Heart right ventricle (tissue), 16 donors: ENCODE results near the gene NOX3. TPM values are rescaled to one million over a fixed set of nuclear protein-coding genes. Genes with fewer than 3 reads are reported as not detected.

ENCODE experiments used
- ATAC-seq, 8 donors: fragments of 200-7000 bp; cut with Tn5 transposase; one replicate each; pipeline ENCODE4 v1.9.1; 2020; ENCODE audit warnings: mild to moderate bottlenecking in 8 of 8, moderate library complexity in 8 of 8, moderate number of reproducible peaks in 1 of 8
- DNase-seq, 2 donors: peaks; one replicate each; pipeline ENCODE4 v3.0.0-alpha.2; 2020
- H3K27ac ChIP-seq, 10 donors: fragments of 200-600 bp; sonication (generic) in 2 of 10; one replicate each; pipeline versions ENCODE4 v1.5.0 to v1.8.0; 2020 to 2022; ENCODE audit warnings: mild to moderate bottlenecking in 3 of 10
- H3K27me3 ChIP-seq, 7 donors: fragments of 200-600 bp; one replicate each; pipeline ENCODE4 v1.8.0; 2021 to 2022; ENCODE audit warnings: mild to moderate bottlenecking in 2 of 7
- H3K36me3 ChIP-seq, 9 donors: fragments of 200-600 bp; sonication (generic) in 1 of 9; one replicate each; pipeline versions ENCODE4 v1.5.0 to v1.8.0; 2020 to 2022; ENCODE audit warnings: mild to moderate bottlenecking in 2 of 9
- H3K4me1 ChIP-seq, 9 donors: fragments of 200-600 bp; sonication (generic) in 1 of 9; one replicate each; pipeline versions ENCODE4 v1.5.0 to v1.8.0; 2020 to 2022; ENCODE audit warnings: mild to moderate bottlenecking in 4 of 9
- H3K4me3 ChIP-seq, 10 donors: fragments of 200-600 bp; sonication (generic) in 2 of 10; one replicate each; pipeline versions ENCODE4 v1.5.0 to v1.8.0; 2020 to 2022; ENCODE audit warnings: mild to moderate bottlenecking in 7 of 10, moderate library complexity in 2 of 10
- H3K9me3 ChIP-seq, 11 donors: fragments of 200-600 bp in 10 of 11; sonication (generic) in 2 of 11; one replicate each; pipeline versions ENCODE4 v1.5.0 to v1.8.0; 2013 to 2022; ENCODE audit warnings: mild to moderate bottlenecking in 2 of 11, control low read depth in 1 of 11, moderate library complexity in 1 of 11
- WGBS, 2 donors: extraction: QIAGEN DNeasy Blood & Tissue Kit; methylation state at CpG; one replicate each; pipeline ENCODE4 v1.1.7; 2013; ENCODE audit warnings: inconsistent platforms in 1 of 2; 5-methylcytosine and 5-hydroxymethylcytosine counted together
- intact Hi-C, 10 donors: fragments of 100-400 bp; cut with DNase I; formaldehyde crosslinking; loops; one replicate each; pipeline versions ENCODE4 v1.11.1 to v1.14.2; 2022
- polyA plus RNA-seq, 2 donors: library from polyadenylated mRNA; stranded (reverse); fragments of 200-250 nt; gene quantifications; one replicate each; pipeline ENCODE4 v1.2.3, GENCODE V29; 2013
- total RNA-seq, 10 donors: library from RNA; stranded (reverse); fragmentation: NEBNext Ultra II Directional in 3 of 10; extraction: Animal tissue kit (Norgen Biotek cat#: 25700) in 3 of 10; gene quantifications; one replicate each; pipeline versions ENCODE4 v1.2.1 to v1.2.4, GENCODE V29; 2021 to 2023
- TF ChIP-seq, protein P1 (sequence below), 9 donors: fragments of 200-600 bp; sonication (generic) in 2 of 9; IDR thresholded peaks; one replicate each; pipeline versions ENCODE4 v1.5.0 to v1.8.0; 2021 to 2022; ENCODE audit warnings: antibody characterized with exemption in 9 of 9, mild to moderate bottlenecking in 5 of 9, moderate library complexity in 1 of 9
- donor health status: Arrhythmogenic right ventricular cardiomyopathy.
- donor health status: ischemic (EF 13 %, LVEDD 7.1; RV severe dilation, severe dysfunction).
- donor health status: healthy with polysubstance abuse.
- donor health status: DM: no; HTN: yes; CAD: no.
- donor health status: DM: no; HTN: no; CAD: no.
- donor health status: ischemic (EF 25% LVEDD 6.9; RV normal size, moderate dysfunction).
- donor health status: ischemic (EF 25% LVEDD 5.7; RV mildly dilated, moderate dysfunction).
- donor health status: healthy.
- donor health status: DM: yes; HTN: yes; CAD: no.
- donor health status: Ischemic cardiomyopathy.
- donor health status: ischemic (EF 35%, LVEDD 5.7; RV mildly dilated, moderate dysfunction).
- donor health status: nonischemic (EF 11% LVEDD 7.7; RV severe dilation, severe dysfunction).
- donor health status: DM: yes; HTN: yes; CAD: no.
- donor health status: PGD.
- donor health status: ischemic (EF 29% LVEDD 5.4; RV normal size, mild dysfunction).
- donor health status: nonischemic (EF 23%, LVEDD 6.1; RV moderate dilation, normal function).

NOX3 gene
- total and polyA plus RNA-seq, 12 donors = not detected

DNA sequence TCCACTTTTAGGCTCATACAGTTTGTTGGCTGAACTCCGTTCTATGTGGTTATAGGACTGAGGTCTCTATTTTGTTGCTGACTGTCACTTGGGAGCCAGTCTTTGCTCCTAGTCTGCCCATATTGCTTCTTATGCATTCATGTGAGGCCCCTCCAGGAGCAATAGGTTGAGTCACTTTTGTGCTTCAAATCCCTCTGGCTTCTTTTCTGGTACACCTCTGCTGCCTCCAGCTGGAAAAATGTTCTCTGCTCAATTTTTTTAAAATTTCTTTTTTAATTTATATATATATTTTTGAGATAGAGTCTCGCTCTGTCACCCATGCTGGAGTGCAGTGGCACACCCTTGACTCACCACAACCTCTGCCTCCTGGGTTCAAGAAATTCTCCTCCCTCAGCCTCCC, 42.7 kb upstream of the NOX3 start:
- Histone ChIP-seq H3K4me1 (peaks cover 0 to 12% (median 3%) of the 10 kb centered on the region in 9 donors), H3K36me3 (no peaks in the 10 kb centered on the region), H3K27ac (no peak overlapping the region), H3K4me3 (no peak overlapping the region), H3K9me3 (peaks cover 0 to 11% (median 2%) of the 10 kb centered on the region in 11 donors), H3K27me3 (no peaks in the 10 kb centered on the region)
- intact Hi-C loops = no loop called here
- TF ChIP-seq, protein P1, sequence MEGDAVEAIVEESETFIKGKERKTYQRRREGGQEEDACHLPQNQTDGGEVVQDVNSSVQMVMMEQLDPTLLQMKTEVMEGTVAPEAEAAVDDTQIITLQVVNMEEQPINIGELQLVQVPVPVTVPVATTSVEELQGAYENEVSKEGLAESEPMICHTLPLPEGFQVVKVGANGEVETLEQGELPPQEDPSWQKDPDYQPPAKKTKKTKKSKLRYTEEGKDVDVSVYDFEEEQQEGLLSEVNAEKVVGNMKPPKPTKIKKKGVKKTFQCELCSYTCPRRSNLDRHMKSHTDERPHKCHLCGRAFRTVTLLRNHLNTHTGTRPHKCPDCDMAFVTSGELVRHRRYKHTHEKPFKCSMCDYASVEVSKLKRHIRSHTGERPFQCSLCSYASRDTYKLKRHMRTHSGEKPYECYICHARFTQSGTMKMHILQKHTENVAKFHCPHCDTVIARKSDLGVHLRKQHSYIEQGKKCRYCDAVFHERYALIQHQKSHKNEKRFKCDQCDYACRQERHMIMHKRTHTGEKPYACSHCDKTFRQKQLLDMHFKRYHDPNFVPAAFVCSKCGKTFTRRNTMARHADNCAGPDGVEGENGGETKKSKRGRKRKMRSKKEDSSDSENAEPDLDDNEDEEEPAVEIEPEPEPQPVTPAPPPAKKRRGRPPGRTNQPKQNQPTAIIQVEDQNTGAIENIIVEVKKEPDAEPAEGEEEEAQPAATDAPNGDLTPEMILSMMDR (IDR thresholded peaks at IDR 0.05) = no peak
- 91 to 94% methylated on average over 2 of the region's 2 CpGs for WGBS, 2 donors
- no peak for ATAC-seq
- DNase-seq = no peak

DNA sequence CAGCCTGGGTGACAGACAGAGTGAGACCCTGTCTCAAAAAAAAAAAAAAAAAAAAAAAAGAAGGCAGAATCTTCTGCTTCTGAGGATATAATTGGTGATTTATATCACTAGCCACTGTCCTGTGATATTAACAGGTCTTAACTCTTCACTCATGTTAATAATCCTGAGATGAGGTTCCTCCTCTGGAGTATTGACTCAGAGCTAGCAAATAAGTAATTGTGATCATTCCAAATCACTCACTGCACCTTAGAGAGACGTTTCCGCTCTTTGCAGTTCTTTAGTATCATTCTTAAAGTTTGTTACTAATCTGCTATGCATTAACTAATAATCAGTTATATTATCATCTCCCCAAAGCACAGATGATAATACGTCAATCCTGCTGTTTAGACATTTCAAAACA, 41.6 kb upstream of the NOX3 start:
- intact Hi-C loops = no loop called here
- 91 to 92% methylated on average over 3 of the region's 3 CpGs for WGBS, 2 donors

DNA sequence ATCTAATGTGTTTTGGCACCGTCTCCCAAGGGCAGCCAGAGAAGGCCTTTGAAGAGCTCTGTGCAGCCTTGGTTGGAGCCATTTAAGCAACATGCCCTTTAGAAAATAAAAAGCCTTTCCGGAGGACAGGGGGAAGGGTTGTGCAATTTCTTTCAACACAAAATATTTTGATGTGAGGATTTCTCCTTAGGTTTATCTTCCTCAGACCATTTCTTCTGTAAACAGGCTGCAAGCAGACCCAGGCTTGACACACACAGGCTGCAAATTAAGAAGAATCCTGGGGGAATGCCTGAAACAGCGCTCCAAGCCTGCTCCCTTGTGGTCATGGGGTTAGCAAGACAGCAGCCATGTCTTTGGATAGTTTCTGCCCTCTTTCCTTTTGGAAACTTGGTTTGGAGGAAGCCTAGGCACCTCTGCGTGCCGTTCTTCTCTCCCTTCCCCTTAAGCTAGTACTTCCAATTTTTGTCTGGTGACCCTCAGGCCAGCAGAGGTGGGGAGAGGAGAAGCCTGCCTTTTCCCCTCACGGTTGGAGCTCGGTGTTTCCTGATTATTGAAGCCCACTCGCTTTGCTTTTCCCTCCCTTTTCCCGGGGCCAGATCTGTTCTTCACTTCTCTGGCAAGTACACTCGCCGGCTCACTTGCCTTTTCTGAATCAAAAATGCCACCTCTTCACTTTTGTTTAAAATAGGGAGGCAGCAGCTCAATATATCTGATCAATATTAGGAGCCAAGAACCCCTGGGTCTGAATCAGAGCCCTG, 39.6 kb upstream of the NOX3 start:
- H3K4me3 ChIP-seq = no peak overlapping the region
- TF ChIP-seq, protein P1 (IDR thresholded peaks at IDR 0.05) = peak in 7 of 9 donors; percentile 14 to 46 (median 31)
- WGBS, 2 donors = 66 to 67% methylated on average over 11 of the region's 11 CpGs
- peak; percentile 33 to 85 (median 59) for ATAC-seq
- intact Hi-C loops = no loop called here
- H3K9me3 ChIP-seq = no peaks in the 10 kb centered on the region
- H3K4me1 ChIP-seq = peaks cover 0 to 12% (median 3%) of the 10 kb centered on the region in 9 donors
- peak; percentile 13 to 18 for DNase-seq
- H3K27me3 ChIP-seq = no peaks in the 10 kb centered on the region
- H3K27ac ChIP-seq = peak overlapping the region in 5 of 10 donors; percentile 4 to 72 (median 38)
- no peaks in the 10 kb centered on the region for H3K36me3 ChIP-seq

More for the DNA sequence above, 41.6 kb upstream of the NOX3 start:
- peaks cover 0 to 2% (median under 1%) of the 10 kb centered on the region in 11 donors for H3K9me3 ChIP-seq
- TF ChIP-seq, protein P1 (IDR thresholded peaks at IDR 0.05) = no peak
- H3K27me3 ChIP-seq = no peaks in the 10 kb centered on the region
- H3K4me3 ChIP-seq = no peak overlapping the region
- peaks cover 0 to 12% (median 3%) of the 10 kb centered on the region in 9 donors for H3K4me1 ChIP-seq
- no peak overlapping the region for H3K27ac ChIP-seq
- no peak for DNase-seq
- no peaks in the 10 kb centered on the region for H3K36me3 ChIP-seq
- ATAC-seq = no peak

DNA sequence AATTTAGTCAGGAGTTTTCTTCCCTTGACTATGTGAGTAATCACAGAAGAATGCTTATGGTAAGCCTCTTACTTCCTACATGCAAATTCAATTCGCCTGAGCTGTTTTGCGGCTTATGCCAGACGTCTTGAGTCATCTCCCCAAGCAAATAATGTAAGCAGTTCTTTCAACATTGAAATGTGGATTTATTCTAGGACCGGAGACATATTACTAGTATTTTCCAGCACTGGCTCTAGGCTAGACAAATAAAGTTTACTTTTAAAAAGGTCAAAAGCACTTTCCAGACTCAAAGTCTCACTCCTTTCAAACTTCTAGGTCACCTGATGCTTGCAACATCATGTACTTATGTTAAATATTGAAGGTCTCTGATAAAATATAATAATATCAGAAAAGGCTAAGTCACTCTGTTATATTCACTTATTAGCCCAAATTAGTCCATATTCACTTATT, 38.1 kb upstream of the NOX3 start:
- Histone ChIP-seq H3K4me3 (no peak overlapping the region), H3K27ac (peak overlapping the region in 7 of 10 donors; percentile 9 to 72 (median 38)), H3K27me3 (no peaks in the 10 kb centered on the region), H3K4me1 (peaks cover 0 to 12% (median 3%) of the 10 kb centered on the region in 9 donors), H3K9me3 (no peaks in the 10 kb centered on the region), H3K36me3 (no peaks in the 10 kb centered on the region)
- DNase-seq (peak in 1 of 2 donors; percentile 10), ATAC-seq (peak in 7 of 8 donors; percentile 54 to 85 (median 69))
- 53 to 55% methylated on average over 4 of the region's 4 CpGs for WGBS, 2 donors
- intact Hi-C loops = no loop called here
- TF ChIP-seq, protein P1 (IDR thresholded peaks at IDR 0.05) = no peak
